GM19372 (cell line): ENCODE results near the gene ARID1A.

ENCODE experiments used
- ATAC-seq: cut with Tn5 transposase; IDR thresholded peaks from one replicate; pipeline ENCODE4 v1.9.1; 2021; ENCODE audit warnings: mild to moderate bottlenecking, low read depth, moderate library complexity; ENCODE audit not compliant: unreplicated experiment

Gene ARID1A

GRCh38 chr1:26752519-26752918 lies 56.7 kb downstream of the ARID1A start:
- ATAC-seq, result no peak

- ATAC-seq, result no peak
Observed at GRCh38 chr1:26754086-26754874, 58.5 kb downstream of the ARID1A start.

GRCh38 chr1:26758358-26758757 lies 62.5 kb downstream of the ARID1A start:
- ATAC-seq, result no peak

GRCh38 chr1:26759531-26759930 lies 63.7 kb downstream of the ARID1A start:
- ATAC-seq, result no peak

- no peak for ATAC-seq
Observed at GRCh38 chr1:26761217-26761616, 65.4 kb downstream of the ARID1A start.

GRCh38 chr1:26767714-26768113 lies 71.9 kb downstream of the ARID1A start:
- ATAC-seq, result no peak

- no peak for ATAC-seq
Observed at GRCh38 chr1:26768755-26769154, 72.9 kb downstream of the ARID1A start.

GRCh38 chr1:26771285-26771642 lies 75.4 kb downstream of the ARID1A start:
- ATAC-seq, result no peak

GRCh38 chr1:26771643-26772321 lies 76.0 kb downstream of the ARID1A start:
- ATAC-seq, result no peak

- ATAC-seq, result no peak
Observed at GRCh38 chr1:26772687-26773086, 76.9 kb downstream of the ARID1A start.

GRCh38 chr1:26774462-26774861 lies 78.6 kb downstream of the ARID1A start:
- ATAC-seq, result no peak

GRCh38 chr1:26775666-26776065 lies 79.9 kb downstream of the ARID1A start:
- no peak for ATAC-seq

- ATAC-seq, result no peak
Observed at GRCh38 chr1:26779098-26779668, 83.4 kb downstream of the ARID1A start.

- ATAC-seq, result no peak
Observed at GRCh38 chr1:26780344-26780957, 84.6 kb downstream of the ARID1A start.

- no peak for ATAC-seq
Observed at GRCh38 chr1:26781206-26781825, 85.5 kb downstream of the ARID1A start.

- ATAC-seq, result no peak
Observed at GRCh38 chr1:26782521-26783212, 86.9 kb downstream of the ARID1A start.

GRCh38 chr1:26783646-26784022 lies 87.8 kb downstream of the ARID1A start:
- ATAC-seq, result no peak

- no peak for ATAC-seq
Observed at GRCh38 chr1:26784023-26784871, 88.4 kb downstream of the ARID1A start.

GRCh38 chr1:26784886-26785285 lies 89.1 kb downstream of the ARID1A start:
- no peak for ATAC-seq
